ENCODE results near the gene FBXO8. TPM values are rescaled to one million over a fixed set of nuclear protein-coding genes. Genes with fewer than 3 reads are reported as not detected.

FBXO8 gene
- total RNA-seq, 1 experiment from 2014 or later: 22.1 TPM

- ChIA-PET POLR2A (no interaction called here), CTCF (no interaction called here)
- Mint-ChIP-seq H3K4me1 (ENCODE audit: insufficient read depth, unreplicated experiment) (no peaks in the 10 kb centered on the region), H3K9me3 (ENCODE audit: unreplicated experiment) (no peaks in the 10 kb centered on the region), H3K27ac (ENCODE audit: low read depth, unreplicated experiment) (no peak overlapping the region), H3K27me3 (ENCODE audit: insufficient read depth, unreplicated experiment) (no peaks in the 10 kb centered on the region), H3K36me3 (ENCODE audit: insufficient read depth, unreplicated experiment) (peaks cover 5% of the 10 kb centered on the region), H3K4me3 (ENCODE audit: unreplicated experiment) (no peak overlapping the region)
- intact Hi-C loops (cut with micrococcal nuclease): no loop called here
- TF ChIP-seq CTCF (IDR thresholded peaks at IDR 0.05; ENCODE audit: unreplicated experiment): no peak
- no TSS peak for BruUV-seq (replicated peaks)
- no peak for DNase-seq (ENCODE audit: unreplicated experiment)
Measured at GRCh38 chr4:174254613-174255012, 28.9 kb downstream of the FBXO8 start.

- DNase-seq (ENCODE audit: unreplicated experiment): no peak
- peaks cover 5% of the 10 kb centered on the region for H3K36me3 Mint-ChIP-seq (ENCODE audit: insufficient read depth, unreplicated experiment)
- no TSS peak for BruUV-seq (replicated peaks)
- H3K9me3 Mint-ChIP-seq (ENCODE audit: unreplicated experiment): no peaks in the 10 kb centered on the region
- no peak overlapping the region for H3K4me3 Mint-ChIP-seq (ENCODE audit: unreplicated experiment)
- no peaks in the 10 kb centered on the region for H3K4me1 Mint-ChIP-seq (ENCODE audit: insufficient read depth, unreplicated experiment)
- TF ChIP-seq CTCF (IDR thresholded peaks at IDR 0.05; ENCODE audit: unreplicated experiment): no peak
- intact Hi-C loops (cut with micrococcal nuclease): no loop called here
- H3K27me3 Mint-ChIP-seq (ENCODE audit: insufficient read depth, unreplicated experiment): no peaks in the 10 kb centered on the region
- CTCF ChIA-PET: no interaction called here
- POLR2A ChIA-PET: interaction anchor here (3.6 kb wide), 1 partner anchor 31 kb away, joined by 18 read pairs; the partner anchor contains the start of genes CEP44 and FBXO8
- no peak overlapping the region for H3K27ac Mint-ChIP-seq (ENCODE audit: low read depth, unreplicated experiment)
Measured at GRCh38 chr4:174252412-174252811, 31.1 kb downstream of the FBXO8 start.

- TF ChIP-seq CTCF (IDR thresholded peaks at IDR 0.05; ENCODE audit: unreplicated experiment): no peak
- intact Hi-C loops (cut with micrococcal nuclease): no loop called here
- ChIA-PET CTCF (interaction anchor here (0.7 kb wide), 2 partner anchors 404 to 680 kb away, joined by 3 read pairs; no protein-coding TSS in a partner anchor), POLR2A (no interaction called here)
- H3K27me3 Mint-ChIP-seq (ENCODE audit: insufficient read depth, unreplicated experiment): no peaks in the 10 kb centered on the region
- H3K36me3 Mint-ChIP-seq (ENCODE audit: insufficient read depth, unreplicated experiment): peaks cover 5% of the 10 kb centered on the region
- no peak overlapping the region for H3K4me3 Mint-ChIP-seq (ENCODE audit: unreplicated experiment)
- no peaks in the 10 kb centered on the region for H3K9me3 Mint-ChIP-seq (ENCODE audit: unreplicated experiment)
- no peak overlapping the region for H3K27ac Mint-ChIP-seq (ENCODE audit: low read depth, unreplicated experiment)
- H3K4me1 Mint-ChIP-seq (ENCODE audit: insufficient read depth, unreplicated experiment): peaks cover 5% of the 10 kb centered on the region
- DNase-seq (ENCODE audit: unreplicated experiment): no peak
- no TSS peak for BruUV-seq (replicated peaks)
Measured at GRCh38 chr4:174248407-174248806, 35.1 kb downstream of the FBXO8 start.

- H3K27me3 Mint-ChIP-seq (ENCODE audit: insufficient read depth, unreplicated experiment): no peaks in the 10 kb centered on the region
- no peak overlapping the region for H3K27ac Mint-ChIP-seq (ENCODE audit: low read depth, unreplicated experiment)
- ChIA-PET POLR2A (interaction anchor here (0.7 kb wide), 1 partner anchor 150 kb away, joined by 3 read pairs; no protein-coding TSS in a partner anchor), CTCF (interaction anchor here (0.6 kb wide), 1 partner anchor 424 kb away, joined by 3 read pairs; no protein-coding TSS in a partner anchor)
- intact Hi-C loops (cut with micrococcal nuclease): no loop called here
- H3K9me3 Mint-ChIP-seq (ENCODE audit: unreplicated experiment): no peaks in the 10 kb centered on the region
- peaks cover 3% of the 10 kb centered on the region for H3K36me3 Mint-ChIP-seq (ENCODE audit: insufficient read depth, unreplicated experiment)
- no peak for TF ChIP-seq CTCF (IDR thresholded peaks at IDR 0.05; ENCODE audit: unreplicated experiment)
- no TSS peak for BruUV-seq (replicated peaks)
- H3K4me3 Mint-ChIP-seq (ENCODE audit: unreplicated experiment): no peak overlapping the region
- peaks cover 5% of the 10 kb centered on the region for H3K4me1 Mint-ChIP-seq (ENCODE audit: insufficient read depth, unreplicated experiment)
- no peak for DNase-seq (ENCODE audit: unreplicated experiment)
Measured at GRCh38 chr4:174245714-174246113, 37.8 kb downstream of the FBXO8 start.

Measured in MCF 10A (cell line).